GM23338 (cell line): ENCODE results near the gene TF. TPM values are rescaled to one million over a fixed set of nuclear protein-coding genes. Genes with fewer than 3 reads are reported as not detected.

ENCODE experiments used
- ATAC-seq: fragments of 200-7000 bp; cut with Tn5 transposase; 3 replicates; pipeline ENCODE4 v1.9.1; 2020
- DNase-seq: peaks from one replicate; pipeline ENCODE4 v3.0.0-alpha.2; 2015; ENCODE audit warnings: low spot score
- H2AFZ ChIP-seq: fragments of 200-600 bp; sonication (generic); 2 replicates; pipeline ENCODE4 v1.8.0; 2016; ENCODE audit warnings: antibody characterized with exemption, mild to moderate bottlenecking, moderate library complexity
- H3F3A ChIP-seq: fragments of 200-600 bp; sonication (generic); replicated peaks from 2 replicates; pipeline ENCODE4 v1.8.0; 2017; ENCODE audit warnings: antibody characterized with exemption, mixed run types, low read depth
- H3K27ac ChIP-seq: fragments of 200-600 bp; sonication (generic); 2 replicates; pipeline ENCODE4 v1.6.1; 2016; ENCODE audit warnings: low read depth
- H3K27me3 ChIP-seq: fragments of 200-600 bp; sonication (generic); 2 replicates; pipeline ENCODE4 v1.8.0; 2016; ENCODE audit warnings: mild to moderate bottlenecking, mixed run types, moderate library complexity; ENCODE audit not compliant: insufficient read depth
- H3K36me3 ChIP-seq: fragments of 200-600 bp; sonication (generic); 2 replicates; pipeline ENCODE4 v1.8.0; 2016; ENCODE audit warnings: mild to moderate bottlenecking; ENCODE audit not compliant: insufficient read depth
- H3K4me1 ChIP-seq: fragments of 200-600 bp; sonication (generic); 2 replicates; pipeline ENCODE4 v1.8.0; 2016; ENCODE audit warnings: mild to moderate bottlenecking, moderate library complexity; ENCODE audit not compliant: insufficient read depth
- H3K4me2 ChIP-seq: fragments of 200-600 bp; sonication (generic); 2 replicates; pipeline ENCODE4 v1.7.1; 2017; ENCODE audit warnings: mixed run types
- H3K4me3 ChIP-seq: fragments of 200-600 bp; sonication (generic); 2 replicates; pipeline ENCODE4 v1.6.1; 2016; ENCODE audit warnings: mixed run types
- H3K79me2 ChIP-seq: fragments of 200-600 bp; sonication (generic); replicated peaks from 2 replicates; pipeline ENCODE4 v1.8.0; 2017; ENCODE audit warnings: mild to moderate bottlenecking; ENCODE audit not compliant: insufficient read depth
- H3K9me2 ChIP-seq: fragments of 200-600 bp; sonication (generic); 2 replicates; pipeline ENCODE4 v1.8.0; 2017; ENCODE audit not compliant: insufficient read depth
- H4K20me1 ChIP-seq: fragments of 200-600 bp; sonication (generic); replicated peaks from 2 replicates; pipeline ENCODE4 v1.8.0; 2017; ENCODE audit warnings: mild to moderate bottlenecking; ENCODE audit not compliant: insufficient read depth
- H3K27ac Mint-ChIP-seq: 2 replicates; pipeline ENCODE4 v1.8.0; 2020; ENCODE audit warnings: inconsistent platforms, mild to moderate bottlenecking, moderate library complexity, mixed read lengths
- H3K27me3 Mint-ChIP-seq: 3 replicates; pipeline ENCODE4 v1.8.0; 2022; ENCODE audit warnings: low read depth, mild to moderate bottlenecking, moderate library complexity, mixed read lengths, inconsistent platforms; ENCODE audit not compliant: insufficient read depth, poor library complexity
- H3K36me3 Mint-ChIP-seq: 3 replicates; pipeline ENCODE4 v1.8.0; 2021; ENCODE audit warnings: low read depth, mild to moderate bottlenecking, inconsistent platforms, moderate library complexity, mixed read lengths
- H3K4me1 Mint-ChIP-seq: 3 replicates; pipeline ENCODE4 v1.8.0; 2020; ENCODE audit warnings: mild to moderate bottlenecking, inconsistent platforms, mixed read lengths
- H3K4me3 Mint-ChIP-seq: 3 replicates; pipeline ENCODE4 v1.8.0; 2021; ENCODE audit warnings: moderate library complexity, mild to moderate bottlenecking, inconsistent platforms, mixed read lengths
- H3K9me3 Mint-ChIP-seq: 3 replicates; pipeline ENCODE4 v1.8.0; 2020; ENCODE audit warnings: moderate library complexity, mild to moderate bottlenecking, inconsistent platforms, mixed read lengths
- CREB1 ChIP-seq: fragments of 250-450 bp; sonication (Bioruptor Pico); IDR thresholded peaks from 2 replicates; pipeline ENCODE4 v1.5.0; 2020; ENCODE audit warnings: low read depth, mild to moderate bottlenecking, moderate library complexity
- EZH2 ChIP-seq: fragments of 200-600 bp; sonication (generic); IDR thresholded peaks from one replicate; pipeline ENCODE4 v1.8.0; 2017; ENCODE audit warnings: antibody characterized with exemption, mild to moderate bottlenecking, low read depth; ENCODE audit not compliant: unreplicated experiment
- EZH2phosphoT487 ChIP-seq: fragments of 200-600 bp; sonication (generic); IDR thresholded peaks from one replicate; pipeline ENCODE4 v1.8.1; 2018; ENCODE audit warnings: antibody characterized with exemption; ENCODE audit not compliant: unreplicated experiment
- JUNB ChIP-seq: IDR thresholded peaks from one replicate; pipeline ENCODE4 v1.6.1; 2016; ENCODE audit warnings: antibody characterized with exemption; ENCODE audit not compliant: unreplicated experiment
- NANOG ChIP-seq: IDR thresholded peaks from 2 replicates; pipeline ENCODE4 v1.6.1; 2016; ENCODE audit warnings: antibody characterized with exemption, borderline replicate concordance
- POLR2AphosphoS5 ChIP-seq: IDR thresholded peaks from 2 replicates; pipeline ENCODE4 v1.6.1; 2016; ENCODE audit warnings: antibody characterized with exemption, low read depth
- STAT1 ChIP-seq: IDR thresholded peaks from one replicate; pipeline ENCODE4 v1.6.1; 2016; ENCODE audit warnings: antibody characterized with exemption; ENCODE audit not compliant: unreplicated experiment
- ZNF114 ChIP-seq: fragments of 250-450 bp; sonication (Bioruptor Pico); IDR thresholded peaks from 2 replicates; pipeline ENCODE4 v1.5.0; 2020; ENCODE audit warnings: mild to moderate bottlenecking, moderate library complexity
- ZNF331 ChIP-seq: fragments of 250-450 bp; sonication (Bioruptor Pico); IDR thresholded peaks from 2 replicates; pipeline ENCODE4 v1.5.0; 2020; ENCODE audit warnings: low read depth, mild to moderate bottlenecking, moderate library complexity
- polyA plus RNA-seq: library from polyadenylated mRNA; unstranded; fragments of >200 nt; fragmentation: Nextera tagmentation; extraction: Ambion mirVana; gene quantifications from 2 replicates; pipeline ENCODE4 v1.2.1, GENCODE V29; 2016
- total RNA-seq: library from RNA; depleted of rRNA; stranded (reverse); fragments of >200 nt; shearing (Covaris generic); gene quantifications from 2 replicates; pipeline ENCODE4 v1.2.3, GENCODE V29; 2014
- TF ChIP-seq, protein P1 (sequence below): IDR thresholded peaks from one replicate; pipeline ENCODE4 v1.6.1; 2018; ENCODE audit warnings: antibody characterized with exemption; ENCODE audit not compliant: unreplicated experiment
- TF ChIP-seq, protein P2 (sequence below): IDR thresholded peaks from 2 replicates; pipeline ENCODE4 v1.6.1; 2016; ENCODE audit warnings: antibody characterized with exemption
- TF ChIP-seq, protein P3 (sequence below), 2 experiments: fragments of 200-600 bp in 1 of 2; sonication (generic) in 1 of 2; conservative IDR thresholded peaks; 2 replicates each; pipeline versions ENCODE4 v1.5.1 to v1.6.1; 2016 to 2017; ENCODE audit warnings: antibody characterized with exemption in 2 of 2, low read depth in 2 of 2, mild to moderate bottlenecking in 2 of 2, moderate library complexity in 1 of 2
- TF ChIP-seq, protein P4 (sequence below): fragments of 250-450 bp; sonication (Bioruptor Pico); IDR thresholded peaks from 2 replicates; pipeline ENCODE4 v1.5.0; 2020; ENCODE audit warnings: mild to moderate bottlenecking, moderate library complexity

The TF gene
- total and polyA plus RNA-seq, 2 experiments from 2014 or later: 0.03 to 0.76 TPM

DNA sequence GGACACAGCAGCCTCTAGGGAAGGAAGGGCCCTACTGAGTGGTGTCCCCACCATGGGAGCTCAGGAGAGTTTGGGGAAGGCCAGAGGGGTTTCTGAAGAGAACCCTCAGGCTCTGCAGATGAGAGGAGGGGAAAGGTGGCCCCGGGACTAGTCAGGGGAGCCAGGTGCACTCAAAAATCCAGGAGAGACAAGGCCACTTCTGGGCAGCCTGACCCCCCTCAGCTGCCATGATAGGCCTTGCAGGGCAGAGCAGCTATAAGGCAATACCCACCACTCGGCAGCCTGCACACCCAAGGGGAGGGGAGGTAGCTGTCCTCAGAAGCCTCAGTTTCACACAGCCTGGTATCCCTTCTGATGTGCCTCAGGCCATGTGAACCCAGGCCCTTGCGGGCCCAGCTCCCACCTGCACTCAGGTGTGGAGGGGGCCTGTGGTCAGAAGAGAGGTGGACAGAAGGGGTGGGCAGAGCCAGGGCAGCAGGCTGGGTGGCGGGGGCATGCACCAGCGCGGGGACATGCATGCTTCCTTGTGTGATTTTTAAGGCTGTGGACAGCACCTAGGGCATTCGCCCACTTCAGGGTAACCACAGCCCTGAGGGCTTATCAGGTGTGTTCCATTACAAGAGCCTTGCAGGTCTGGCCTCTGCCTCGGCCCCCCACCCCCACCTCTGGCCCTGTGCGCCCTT, 94.0 kb downstream of the TF start:
- Mint-ChIP-seq H3K4me1 (no peaks in the 10 kb centered on the region), H3K27ac (no peak overlapping the region), H3K27me3 (peaks cover 12% of the 10 kb centered on the region), H3K36me3 (no peaks in the 10 kb centered on the region; the same call in 2 of the 3 replicates), H3K9me3 (no peaks in the 10 kb centered on the region), H3K4me3 (no peak overlapping the region)
- Histone ChIP-seq H3K4me2 (no peak overlapping the region), H3K27ac (no peak overlapping the region), H3F3A (no peaks in the 10 kb centered on the region), H3K4me3 (no peak overlapping the region), H3K27me3 (no peaks in the 10 kb centered on the region), H4K20me1 (no peaks in the 10 kb centered on the region), H3K4me1 (no peaks in the 10 kb centered on the region), H3K79me2 (no peaks in the 10 kb centered on the region), H3K36me3 (no peaks in the 10 kb centered on the region), H3K9me2 (no peaks in the 10 kb centered on the region), H2AFZ (no peak overlapping the region)
- TF ChIP-seq ZNF114 (no peak), EZH2 (no peak), NANOG (no peak), EZH2phosphoT487 (no peak), CREB1 (CRISPR knock-in tag) (no peak), STAT1 (no peak), POLR2AphosphoS5 (no peak), ZNF331 (CRISPR knock-in tag) (no peak), JUNB (no peak)
- TF ChIP-seq, protein P1, sequence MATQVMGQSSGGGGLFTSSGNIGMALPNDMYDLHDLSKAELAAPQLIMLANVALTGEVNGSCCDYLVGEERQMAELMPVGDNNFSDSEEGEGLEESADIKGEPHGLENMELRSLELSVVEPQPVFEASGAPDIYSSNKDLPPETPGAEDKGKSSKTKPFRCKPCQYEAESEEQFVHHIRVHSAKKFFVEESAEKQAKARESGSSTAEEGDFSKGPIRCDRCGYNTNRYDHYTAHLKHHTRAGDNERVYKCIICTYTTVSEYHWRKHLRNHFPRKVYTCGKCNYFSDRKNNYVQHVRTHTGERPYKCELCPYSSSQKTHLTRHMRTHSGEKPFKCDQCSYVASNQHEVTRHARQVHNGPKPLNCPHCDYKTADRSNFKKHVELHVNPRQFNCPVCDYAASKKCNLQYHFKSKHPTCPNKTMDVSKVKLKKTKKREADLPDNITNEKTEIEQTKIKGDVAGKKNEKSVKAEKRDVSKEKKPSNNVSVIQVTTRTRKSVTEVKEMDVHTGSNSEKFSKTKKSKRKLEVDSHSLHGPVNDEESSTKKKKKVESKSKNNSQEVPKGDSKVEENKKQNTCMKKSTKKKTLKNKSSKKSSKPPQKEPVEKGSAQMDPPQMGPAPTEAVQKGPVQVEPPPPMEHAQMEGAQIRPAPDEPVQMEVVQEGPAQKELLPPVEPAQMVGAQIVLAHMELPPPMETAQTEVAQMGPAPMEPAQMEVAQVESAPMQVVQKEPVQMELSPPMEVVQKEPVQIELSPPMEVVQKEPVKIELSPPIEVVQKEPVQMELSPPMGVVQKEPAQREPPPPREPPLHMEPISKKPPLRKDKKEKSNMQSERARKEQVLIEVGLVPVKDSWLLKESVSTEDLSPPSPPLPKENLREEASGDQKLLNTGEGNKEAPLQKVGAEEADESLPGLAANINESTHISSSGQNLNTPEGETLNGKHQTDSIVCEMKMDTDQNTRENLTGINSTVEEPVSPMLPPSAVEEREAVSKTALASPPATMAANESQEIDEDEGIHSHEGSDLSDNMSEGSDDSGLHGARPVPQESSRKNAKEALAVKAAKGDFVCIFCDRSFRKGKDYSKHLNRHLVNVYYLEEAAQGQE: no peak
- TF ChIP-seq, protein P2, sequence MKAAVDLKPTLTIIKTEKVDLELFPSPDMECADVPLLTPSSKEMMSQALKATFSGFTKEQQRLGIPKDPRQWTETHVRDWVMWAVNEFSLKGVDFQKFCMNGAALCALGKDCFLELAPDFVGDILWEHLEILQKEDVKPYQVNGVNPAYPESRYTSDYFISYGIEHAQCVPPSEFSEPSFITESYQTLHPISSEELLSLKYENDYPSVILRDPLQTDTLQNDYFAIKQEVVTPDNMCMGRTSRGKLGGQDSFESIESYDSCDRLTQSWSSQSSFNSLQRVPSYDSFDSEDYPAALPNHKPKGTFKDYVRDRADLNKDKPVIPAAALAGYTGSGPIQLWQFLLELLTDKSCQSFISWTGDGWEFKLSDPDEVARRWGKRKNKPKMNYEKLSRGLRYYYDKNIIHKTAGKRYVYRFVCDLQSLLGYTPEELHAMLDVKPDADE: no peak
- TF ChIP-seq, protein P3, sequence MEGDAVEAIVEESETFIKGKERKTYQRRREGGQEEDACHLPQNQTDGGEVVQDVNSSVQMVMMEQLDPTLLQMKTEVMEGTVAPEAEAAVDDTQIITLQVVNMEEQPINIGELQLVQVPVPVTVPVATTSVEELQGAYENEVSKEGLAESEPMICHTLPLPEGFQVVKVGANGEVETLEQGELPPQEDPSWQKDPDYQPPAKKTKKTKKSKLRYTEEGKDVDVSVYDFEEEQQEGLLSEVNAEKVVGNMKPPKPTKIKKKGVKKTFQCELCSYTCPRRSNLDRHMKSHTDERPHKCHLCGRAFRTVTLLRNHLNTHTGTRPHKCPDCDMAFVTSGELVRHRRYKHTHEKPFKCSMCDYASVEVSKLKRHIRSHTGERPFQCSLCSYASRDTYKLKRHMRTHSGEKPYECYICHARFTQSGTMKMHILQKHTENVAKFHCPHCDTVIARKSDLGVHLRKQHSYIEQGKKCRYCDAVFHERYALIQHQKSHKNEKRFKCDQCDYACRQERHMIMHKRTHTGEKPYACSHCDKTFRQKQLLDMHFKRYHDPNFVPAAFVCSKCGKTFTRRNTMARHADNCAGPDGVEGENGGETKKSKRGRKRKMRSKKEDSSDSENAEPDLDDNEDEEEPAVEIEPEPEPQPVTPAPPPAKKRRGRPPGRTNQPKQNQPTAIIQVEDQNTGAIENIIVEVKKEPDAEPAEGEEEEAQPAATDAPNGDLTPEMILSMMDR (conservative IDR thresholded peaks at IDR 0.05; ENCODE audit: low read depth in 2 of 2): no peak
- TF ChIP-seq, protein P4, sequence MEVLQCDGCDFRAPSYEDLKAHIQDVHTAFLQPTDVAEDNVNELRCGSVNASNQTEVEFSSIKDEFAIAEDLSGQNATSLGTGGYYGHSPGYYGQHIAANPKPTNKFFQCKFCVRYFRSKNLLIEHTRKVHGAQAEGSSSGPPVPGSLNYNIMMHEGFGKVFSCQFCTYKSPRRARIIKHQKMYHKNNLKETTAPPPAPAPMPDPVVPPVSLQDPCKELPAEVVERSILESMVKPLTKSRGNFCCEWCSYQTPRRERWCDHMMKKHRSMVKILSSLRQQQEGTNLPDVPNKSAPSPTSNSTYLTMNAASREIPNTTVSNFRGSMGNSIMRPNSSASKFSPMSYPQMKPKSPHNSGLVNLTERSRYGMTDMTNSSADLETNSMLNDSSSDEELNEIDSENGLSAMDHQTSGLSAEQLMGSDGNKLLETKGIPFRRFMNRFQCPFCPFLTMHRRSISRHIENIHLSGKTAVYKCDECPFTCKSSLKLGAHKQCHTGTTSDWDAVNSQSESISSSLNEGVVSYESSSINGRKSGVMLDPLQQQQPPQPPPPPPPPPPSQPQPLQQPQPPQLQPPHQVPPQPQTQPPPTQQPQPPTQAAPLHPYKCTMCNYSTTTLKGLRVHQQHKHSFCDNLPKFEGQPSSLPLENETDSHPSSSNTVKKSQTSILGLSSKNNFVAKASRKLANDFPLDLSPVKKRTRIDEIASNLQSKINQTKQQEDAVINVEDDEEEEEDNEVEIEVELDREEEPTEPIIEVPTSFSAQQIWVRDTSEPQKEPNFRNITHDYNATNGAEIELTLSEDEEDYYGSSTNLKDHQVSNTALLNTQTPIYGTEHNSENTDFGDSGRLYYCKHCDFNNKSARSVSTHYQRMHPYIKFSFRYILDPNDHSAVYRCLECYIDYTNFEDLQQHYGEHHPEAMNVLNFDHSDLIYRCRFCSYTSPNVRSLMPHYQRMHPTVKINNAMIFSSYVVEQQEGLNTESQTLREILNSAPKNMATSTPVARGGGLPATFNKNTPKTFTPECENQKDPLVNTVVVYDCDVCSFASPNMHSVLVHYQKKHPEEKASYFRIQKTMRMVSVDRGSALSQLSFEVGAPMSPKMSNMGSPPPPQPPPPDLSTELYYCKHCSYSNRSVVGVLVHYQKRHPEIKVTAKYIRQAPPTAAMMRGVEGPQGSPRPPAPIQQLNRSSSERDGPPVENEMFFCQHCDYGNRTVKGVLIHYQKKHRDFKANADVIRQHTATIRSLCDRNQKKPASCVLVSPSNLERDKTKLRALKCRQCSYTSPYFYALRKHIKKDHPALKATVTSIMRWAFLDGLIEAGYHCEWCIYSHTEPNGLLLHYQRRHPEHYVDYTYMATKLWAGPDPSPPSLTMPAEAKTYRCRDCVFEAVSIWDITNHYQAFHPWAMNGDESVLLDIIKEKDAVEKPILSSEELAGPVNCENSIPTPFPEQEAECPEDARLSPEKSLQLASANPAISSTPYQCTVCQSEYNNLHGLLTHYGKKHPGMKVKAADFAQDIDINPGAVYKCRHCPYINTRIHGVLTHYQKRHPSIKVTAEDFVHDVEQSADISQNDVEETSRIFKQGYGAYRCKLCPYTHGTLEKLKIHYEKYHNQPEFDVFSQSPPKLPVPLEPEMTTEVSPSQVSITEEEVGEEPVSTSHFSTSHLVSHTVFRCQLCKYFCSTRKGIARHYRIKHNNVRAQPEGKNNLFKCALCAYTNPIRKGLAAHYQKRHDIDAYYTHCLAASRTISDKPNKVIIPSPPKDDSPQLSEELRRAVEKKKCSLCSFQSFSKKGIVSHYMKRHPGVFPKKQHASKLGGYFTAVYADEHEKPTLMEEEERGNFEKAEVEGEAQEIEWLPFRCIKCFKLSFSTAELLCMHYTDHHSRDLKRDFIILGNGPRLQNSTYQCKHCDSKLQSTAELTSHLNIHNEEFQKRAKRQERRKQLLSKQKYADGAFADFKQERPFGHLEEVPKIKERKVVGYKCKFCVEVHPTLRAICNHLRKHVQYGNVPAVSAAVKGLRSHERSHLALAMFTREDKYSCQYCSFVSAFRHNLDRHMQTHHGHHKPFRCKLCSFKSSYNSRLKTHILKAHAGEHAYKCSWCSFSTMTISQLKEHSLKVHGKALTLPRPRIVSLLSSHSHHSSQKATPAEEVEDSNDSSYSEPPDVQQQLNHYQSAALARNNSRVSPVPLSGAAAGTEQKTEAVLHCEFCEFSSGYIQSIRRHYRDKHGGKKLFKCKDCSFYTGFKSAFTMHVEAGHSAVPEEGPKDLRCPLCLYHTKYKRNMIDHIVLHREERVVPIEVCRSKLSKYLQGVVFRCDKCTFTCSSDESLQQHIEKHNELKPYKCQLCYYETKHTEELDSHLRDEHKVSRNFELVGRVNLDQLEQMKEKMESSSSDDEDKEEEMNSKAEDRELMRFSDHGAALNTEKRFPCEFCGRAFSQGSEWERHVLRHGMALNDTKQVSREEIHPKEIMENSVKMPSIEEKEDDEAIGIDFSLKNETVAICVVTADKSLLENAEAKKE: no peak
- DNase-seq (no peak), ATAC-seq (no peak)
